GM19238 (cell line): Measurements from ENCODE around the gene SPIRE2.
"Not testable (repeated sequence)": the region's sequence is repeated elsewhere in the genome, so short reads cannot be mapped to it uniquely, and the experiment has no call there.

Experiments used
- DNase-seq: peaks from one replicate; pipeline ENCODE4 v3.0.0; 2011; ENCODE audit warnings: low spot score; ENCODE audit not compliant: insufficient read length

Gene SPIRE2

DNA sequence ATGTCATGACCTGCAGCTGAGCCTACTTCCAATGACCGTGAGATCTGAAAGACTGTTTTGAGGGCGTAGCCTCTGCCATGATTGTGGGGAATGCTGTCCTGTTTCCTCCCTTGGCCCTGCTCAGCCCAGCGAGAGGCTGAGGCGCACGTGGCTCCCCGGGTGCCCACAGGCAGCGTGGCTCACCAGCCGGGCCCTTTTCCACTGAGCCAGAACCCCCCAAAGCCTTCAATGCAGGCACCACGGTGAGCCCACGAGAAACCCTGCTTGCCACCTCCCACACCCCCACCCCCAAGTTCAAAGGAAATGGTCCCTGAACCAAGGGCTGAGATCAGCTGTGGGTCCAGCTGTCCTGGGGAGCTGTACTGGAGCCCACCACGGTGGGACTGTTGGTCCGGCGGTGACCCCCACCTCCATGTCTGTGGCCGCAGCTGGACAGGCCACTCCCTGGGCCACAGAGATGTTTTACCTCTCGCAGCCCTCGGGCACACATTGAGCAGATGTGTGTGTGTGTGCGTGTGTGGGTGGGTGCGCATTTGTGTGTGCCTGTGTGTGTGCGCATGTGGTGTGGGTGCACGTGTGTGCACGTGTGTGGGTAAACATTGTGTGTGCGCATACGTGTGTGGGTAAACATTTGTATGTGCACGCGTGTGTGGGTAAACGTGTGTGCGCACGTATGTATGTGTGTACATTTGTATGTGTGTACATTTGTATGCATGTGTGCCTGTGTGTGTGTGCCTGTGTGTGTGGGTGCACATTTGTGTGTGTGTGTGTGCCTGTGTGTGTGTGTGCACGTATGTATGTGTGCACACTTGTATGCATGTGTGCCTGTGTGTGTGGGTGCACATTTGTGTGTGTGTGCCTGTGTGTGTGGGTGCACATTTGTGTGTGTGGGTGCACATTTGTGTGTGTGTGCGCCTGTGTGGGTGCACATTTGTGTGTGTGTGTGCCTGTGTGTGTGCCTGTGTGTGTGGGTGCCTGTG lies 85.4 kb downstream of the SPIRE2 start:
- no peak for DNase-seq

GRCh38 chr16:89914642-89915285 lies 86.5 kb downstream of the SPIRE2 start:
- DNase-seq = not testable (repeated sequence)

GRCh38 chr16:89915303-89916232 lies 87.3 kb downstream of the SPIRE2 start:
- DNase-seq = no peak

GRCh38 chr16:89917773-89918452 lies 89.6 kb downstream of the SPIRE2 start:
- peak; percentile 91 for DNase-seq

GRCh38 chr16:89918453-89919347 lies 90.4 kb downstream of the SPIRE2 start, which contains the start of gene MC1R:
TSS of gene MC1R (plus strand) at chr16:89918862. CDS start at chr16:89919259, 397 bp downstream.
- peak; percentile 50 for DNase-seq

DNA sequence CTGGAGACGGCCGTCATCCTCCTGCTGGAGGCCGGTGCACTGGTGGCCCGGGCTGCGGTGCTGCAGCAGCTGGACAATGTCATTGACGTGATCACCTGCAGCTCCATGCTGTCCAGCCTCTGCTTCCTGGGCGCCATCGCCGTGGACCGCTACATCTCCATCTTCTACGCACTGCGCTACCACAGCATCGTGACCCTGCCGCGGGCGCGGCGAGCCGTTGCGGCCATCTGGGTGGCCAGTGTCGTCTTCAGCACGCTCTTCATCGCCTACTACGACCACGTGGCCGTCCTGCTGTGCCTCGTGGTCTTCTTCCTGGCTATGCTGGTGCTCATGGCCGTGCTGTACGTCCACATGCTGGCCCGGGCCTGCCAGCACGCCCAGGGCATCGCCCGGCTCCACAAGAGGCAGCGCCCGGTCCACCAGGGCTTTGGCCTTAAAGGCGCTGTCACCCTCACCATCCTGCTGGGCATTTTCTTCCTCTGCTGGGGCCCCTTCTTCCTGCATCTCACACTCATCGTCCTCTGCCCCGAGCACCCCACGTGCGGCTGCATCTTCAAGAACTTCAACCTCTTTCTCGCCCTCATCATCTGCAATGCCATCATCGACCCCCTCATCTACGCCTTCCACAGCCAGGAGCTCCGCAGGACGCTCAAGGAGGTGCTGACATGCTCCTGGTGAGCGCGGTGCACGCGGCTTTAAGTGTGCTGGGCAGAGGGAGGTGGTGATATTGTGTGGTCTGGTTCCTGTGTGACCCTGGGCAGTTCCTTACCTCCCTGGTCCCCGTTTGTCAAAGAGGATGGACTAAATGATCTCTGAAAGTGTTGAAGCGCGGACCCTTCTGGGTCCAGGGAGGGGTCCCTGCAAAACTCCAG lies 91.5 kb downstream of the SPIRE2 start:
- DNase-seq = no peak

- DNase-seq = no peak
Measured at GRCh38 chr16:89920723-89921122, 92.4 kb downstream of the SPIRE2 start.
